ENCODE results near the gene RBM48.

- TF ChIP-seq REST (IDR thresholded peaks at IDR 0.05; ENCODE audit: insufficient replicate concordance, low read depth) (no peak), CTCF (IDR thresholded peaks at IDR 0.05; ENCODE audit: insufficient read depth, low read length) (no peak), POLR2AphosphoS5 (IDR thresholded peaks at IDR 0.05; ENCODE audit: low read depth) (no peak), GABPA (IDR thresholded peaks at IDR 0.05; ENCODE audit: low read depth) (no peak)
Measured at GRCh38 chr7:92569137-92569536, 40.5 kb downstream of the RBM48 start.

Measured in HL-60 (cell line).